Type B pancreatic cell (in vitro differentiated cells): ENCODE measurements around the gene ALDH1A1. TPM values are rescaled to one million over a fixed set of nuclear protein-coding genes. Genes with fewer than 3 reads are reported as not detected.
"Not testable (repeated sequence)": the region's sequence is repeated elsewhere in the genome, so short reads cannot be mapped to it uniquely, and the experiment has no call there.

Source experiments
- DNase-seq: peaks from one replicate; pipeline ENCODE4 v3.0.0; 2021; ENCODE audit warnings: mixed read lengths; ENCODE audit not compliant: unreplicated experiment; ENCODE audit errors: extremely low spot score
- H3K27ac Mint-ChIP-seq: 2 replicates; pipeline ENCODE4 v1.8.0; 2021; ENCODE audit warnings: mild to moderate bottlenecking, mixed read lengths
- H3K27me3 Mint-ChIP-seq: 2 replicates; pipeline ENCODE4 v1.8.0; 2021; ENCODE audit warnings: mixed read lengths
- H3K36me3 Mint-ChIP-seq: 2 replicates; pipeline ENCODE4 v1.8.0; 2021; ENCODE audit warnings: mixed read lengths
- H3K4me1 Mint-ChIP-seq: one replicate; pipeline ENCODE4 v1.8.0; 2021; ENCODE audit warnings: mixed read lengths; ENCODE audit not compliant: unreplicated experiment
- H3K4me3 Mint-ChIP-seq: 2 replicates; pipeline ENCODE4 v1.8.0; 2021; ENCODE audit warnings: mild to moderate bottlenecking, mixed read lengths
- H3K9me3 Mint-ChIP-seq: 2 replicates; pipeline ENCODE4 v1.8.0; 2021; ENCODE audit warnings: mixed read lengths
- total RNA-seq: library from RNA; stranded (reverse); gene quantifications from 2 replicates; pipeline ENCODE4 v1.2.1, GENCODE V29; 2021; ENCODE audit warnings: low replicate concordance
- TF ChIP-seq, protein P1 (sequence below): fragments of 200-600 bp; sonication (generic); conservative IDR thresholded peaks from 2 replicates; pipeline ENCODE4 v1.5.0; 2021; ENCODE audit warnings: antibody characterized with exemption, mild to moderate bottlenecking

ALDH1A1 gene
- total RNA-seq, 1 donor from 2014 or later = 242 TPM

DNA sequence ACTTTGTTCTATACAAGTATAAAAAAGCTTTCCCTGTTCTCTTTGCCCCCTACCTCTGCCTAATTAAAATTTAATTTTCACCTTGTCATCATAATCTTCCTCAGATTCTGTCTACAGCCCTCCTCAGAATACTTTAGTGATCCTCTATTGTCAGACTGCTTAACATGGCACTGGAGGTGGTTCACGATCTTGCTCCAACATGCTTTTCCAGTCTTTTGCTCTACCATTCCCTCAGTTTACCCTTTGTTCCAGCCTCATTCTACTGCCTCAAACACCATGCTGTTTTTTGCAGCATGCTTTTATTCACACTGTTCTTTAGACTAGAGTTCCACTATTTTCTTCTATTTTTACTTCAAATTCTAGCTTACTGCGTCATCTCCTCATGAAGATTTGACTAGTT lies 10.4 kb downstream of the ALDH1A1 start:
- Mint-ChIP-seq H3K4me3 (no peak overlapping the region), H3K27me3 (no peaks in the 10 kb centered on the region), H3K9me3 (no peaks in the 10 kb centered on the region), H3K4me1 (peaks cover 17% of the 10 kb centered on the region), H3K27ac (no peak overlapping the region), H3K36me3 (peaks cover 3% of the 10 kb centered on the region)
- DNase-seq = no peak
- TF ChIP-seq, protein P1, sequence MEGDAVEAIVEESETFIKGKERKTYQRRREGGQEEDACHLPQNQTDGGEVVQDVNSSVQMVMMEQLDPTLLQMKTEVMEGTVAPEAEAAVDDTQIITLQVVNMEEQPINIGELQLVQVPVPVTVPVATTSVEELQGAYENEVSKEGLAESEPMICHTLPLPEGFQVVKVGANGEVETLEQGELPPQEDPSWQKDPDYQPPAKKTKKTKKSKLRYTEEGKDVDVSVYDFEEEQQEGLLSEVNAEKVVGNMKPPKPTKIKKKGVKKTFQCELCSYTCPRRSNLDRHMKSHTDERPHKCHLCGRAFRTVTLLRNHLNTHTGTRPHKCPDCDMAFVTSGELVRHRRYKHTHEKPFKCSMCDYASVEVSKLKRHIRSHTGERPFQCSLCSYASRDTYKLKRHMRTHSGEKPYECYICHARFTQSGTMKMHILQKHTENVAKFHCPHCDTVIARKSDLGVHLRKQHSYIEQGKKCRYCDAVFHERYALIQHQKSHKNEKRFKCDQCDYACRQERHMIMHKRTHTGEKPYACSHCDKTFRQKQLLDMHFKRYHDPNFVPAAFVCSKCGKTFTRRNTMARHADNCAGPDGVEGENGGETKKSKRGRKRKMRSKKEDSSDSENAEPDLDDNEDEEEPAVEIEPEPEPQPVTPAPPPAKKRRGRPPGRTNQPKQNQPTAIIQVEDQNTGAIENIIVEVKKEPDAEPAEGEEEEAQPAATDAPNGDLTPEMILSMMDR = no peak

- not testable (repeated sequence) for H3K4me3 Mint-ChIP-seq, H3K9me3 Mint-ChIP-seq, H3K27ac Mint-ChIP-seq, H3K4me1 Mint-ChIP-seq, H3K27me3 Mint-ChIP-seq, DNase-seq, H3K36me3 Mint-ChIP-seq
Observed at GRCh38 chr9:72939581-72939980, 13.3 kb downstream of the ALDH1A1 start.

GRCh38 chr9:72937545-72937944 lies 15.3 kb downstream of the ALDH1A1 start:
- Mint-ChIP-seq H3K4me1 (no peaks in the 10 kb centered on the region), H3K27ac (no peak overlapping the region), H3K36me3 (peaks cover 3% of the 10 kb centered on the region), H3K9me3 (no peaks in the 10 kb centered on the region), H3K4me3 (no peak overlapping the region), H3K27me3 (no peaks in the 10 kb centered on the region)
- DNase-seq = no peak
- TF ChIP-seq, protein P1 = no peak

- no peak overlapping the region for H3K4me3 Mint-ChIP-seq
- no peaks in the 10 kb centered on the region for H3K27me3 Mint-ChIP-seq
- no peak overlapping the region for H3K27ac Mint-ChIP-seq
- no peak for DNase-seq
- peaks cover 2% of the 10 kb centered on the region for H3K36me3 Mint-ChIP-seq
- no peaks in the 10 kb centered on the region for H3K9me3 Mint-ChIP-seq
- TF ChIP-seq, protein P1 = no peak
- no peaks in the 10 kb centered on the region for H3K4me1 Mint-ChIP-seq
Observed at GRCh38 chr9:72936679-72937078, 16.2 kb downstream of the ALDH1A1 start.

GRCh38 chr9:72936266-72936665 lies 16.6 kb downstream of the ALDH1A1 start:
- H3K27ac Mint-ChIP-seq = no peak overlapping the region
- no peaks in the 10 kb centered on the region for H3K4me1 Mint-ChIP-seq
- H3K9me3 Mint-ChIP-seq = no peaks in the 10 kb centered on the region
- H3K4me3 Mint-ChIP-seq = no peak overlapping the region
- TF ChIP-seq, protein P1 = no peak
- H3K36me3 Mint-ChIP-seq = no peaks in the 10 kb centered on the region
- no peaks in the 10 kb centered on the region for H3K27me3 Mint-ChIP-seq
- no peak for DNase-seq

- TF ChIP-seq, protein P1 = no peak
- Mint-ChIP-seq H3K27me3 (no peaks in the 10 kb centered on the region), H3K9me3 (no peaks in the 10 kb centered on the region), H3K4me1 (no peaks in the 10 kb centered on the region), H3K4me3 (no peak overlapping the region), H3K36me3 (no peaks in the 10 kb centered on the region), H3K27ac (no peak overlapping the region)
- no peak for DNase-seq
Observed at GRCh38 chr9:72935595-72935994, 17.3 kb downstream of the ALDH1A1 start.
